ENCODE measurements around the gene NEGR1.

The NEGR1 gene

GRCh38 chr1:71623888-71624287, 658.5 kb downstream of the NEGR1 start:
- Mint-ChIP-seq H3K4me1 (ENCODE audit: low read depth) (no peaks in the 10 kb centered on the region), H3K4me3 (no peak overlapping the region), H3K9me3 (peaks cover 5% of the 10 kb centered on the region), H3K27ac (no peak overlapping the region), H3K36me3 (ENCODE audit: low read depth) (no peaks in the 10 kb centered on the region), H3K27me3 (no peaks in the 10 kb centered on the region)

- Mint-ChIP-seq H3K27me3 (no peaks in the 10 kb centered on the region), H3K4me3 (no peak overlapping the region), H3K4me1 (ENCODE audit: low read depth) (no peaks in the 10 kb centered on the region), H3K36me3 (ENCODE audit: low read depth) (no peaks in the 10 kb centered on the region), H3K9me3 (no peaks in the 10 kb centered on the region), H3K27ac (no peak overlapping the region)
These were observed 660.6 kb downstream of the NEGR1 start for GRCh38 chr1:71621785-71622184.

DNA sequence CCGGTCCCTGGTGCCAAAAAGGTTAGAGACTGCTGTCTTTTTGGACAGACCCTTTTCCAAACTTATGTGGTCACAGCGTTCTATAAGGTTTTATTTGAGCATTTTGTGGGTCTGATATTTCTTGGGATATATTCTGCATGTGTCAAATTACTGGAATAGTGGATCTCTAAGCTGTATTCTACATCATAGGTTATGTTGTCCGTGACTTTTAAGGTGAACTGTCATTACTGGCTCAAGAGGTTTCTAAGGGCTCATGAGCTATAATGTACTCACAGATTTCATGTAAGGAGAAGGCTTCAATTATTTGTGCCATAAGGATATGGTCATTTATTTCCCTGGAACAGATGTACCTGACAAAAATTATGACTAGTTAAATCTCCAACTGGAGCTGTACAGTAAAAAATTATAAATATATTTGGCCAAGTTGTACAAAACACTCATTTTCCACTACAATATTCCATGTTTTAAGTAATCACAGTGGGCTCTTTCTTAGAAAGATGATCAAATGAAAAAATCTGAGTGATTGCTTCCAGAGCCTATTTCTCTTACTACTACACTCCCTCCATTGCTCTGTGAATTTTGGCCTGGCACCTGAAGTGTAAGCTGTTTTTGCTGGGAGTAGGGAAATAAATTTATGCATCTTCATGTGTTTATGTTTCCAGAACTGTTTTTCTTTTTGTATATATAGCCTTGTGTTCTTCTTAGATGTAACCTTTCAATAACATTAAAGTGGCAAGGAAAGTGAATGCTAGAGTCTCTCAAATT, 663.4 kb downstream of the NEGR1 start:
- H3K4me1 Mint-ChIP-seq (ENCODE audit: low read depth): no peaks in the 10 kb centered on the region
- H3K27me3 Mint-ChIP-seq: no peaks in the 10 kb centered on the region
- H3K4me3 Mint-ChIP-seq: no peak overlapping the region
- no peak overlapping the region for H3K27ac Mint-ChIP-seq
- no peaks in the 10 kb centered on the region for H3K9me3 Mint-ChIP-seq
- H3K36me3 Mint-ChIP-seq (ENCODE audit: low read depth): no peaks in the 10 kb centered on the region

DNA sequence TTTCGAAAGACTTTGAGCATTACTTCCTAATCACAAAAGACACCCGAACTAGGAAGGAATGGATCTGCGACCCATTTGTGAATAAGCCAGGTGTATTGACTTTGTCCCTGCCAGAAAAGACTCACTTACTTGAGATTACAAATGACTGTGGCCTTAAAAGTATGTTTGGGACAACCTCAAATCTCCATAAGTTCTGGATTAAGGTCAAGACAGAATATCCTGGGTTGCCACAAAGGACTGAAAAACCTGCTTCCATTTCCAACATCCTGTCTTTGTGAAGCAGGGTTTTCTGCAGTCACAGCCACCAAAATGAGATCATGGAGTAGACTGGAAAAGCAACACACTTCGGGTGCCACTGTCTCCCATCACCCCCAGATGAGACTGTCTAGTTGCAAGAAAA, 664.1 kb downstream of the NEGR1 start:
- Mint-ChIP-seq H3K4me1 (ENCODE audit: low read depth) (no peaks in the 10 kb centered on the region), H3K27ac (no peak overlapping the region), H3K4me3 (no peak overlapping the region), H3K36me3 (ENCODE audit: low read depth) (no peaks in the 10 kb centered on the region), H3K27me3 (no peaks in the 10 kb centered on the region), H3K9me3 (no peaks in the 10 kb centered on the region)

DNA sequence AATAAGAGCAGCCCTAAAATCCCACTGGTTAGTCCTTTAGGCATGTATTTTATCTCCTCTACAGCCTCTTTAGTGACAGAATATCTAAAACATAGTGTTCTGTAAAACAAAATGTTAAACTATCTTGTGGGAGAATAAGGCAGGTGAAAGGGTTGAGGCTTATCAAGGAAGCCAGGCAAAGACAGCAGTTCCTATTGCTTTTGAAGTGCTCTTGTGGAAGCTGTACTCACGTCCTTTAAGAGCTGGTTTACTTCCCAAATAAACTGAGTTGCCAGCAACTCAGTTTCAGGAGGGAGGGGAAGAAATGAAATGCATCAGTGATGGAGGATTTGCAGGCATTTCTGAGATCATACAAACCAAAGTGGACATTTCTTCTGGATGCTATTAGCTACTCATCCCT, 671.9 kb downstream of the NEGR1 start:
- Mint-ChIP-seq H3K4me1 (ENCODE audit: low read depth) (no peaks in the 10 kb centered on the region), H3K36me3 (ENCODE audit: low read depth) (no peaks in the 10 kb centered on the region), H3K9me3 (no peaks in the 10 kb centered on the region), H3K27me3 (no peaks in the 10 kb centered on the region), H3K27ac (no peak overlapping the region), H3K4me3 (no peak overlapping the region)

- no peaks in the 10 kb centered on the region for H3K4me1 Mint-ChIP-seq (ENCODE audit: low read depth)
- H3K27me3 Mint-ChIP-seq: no peaks in the 10 kb centered on the region
- no peak overlapping the region for H3K4me3 Mint-ChIP-seq
- no peak overlapping the region for H3K27ac Mint-ChIP-seq
- H3K36me3 Mint-ChIP-seq (ENCODE audit: low read depth): no peaks in the 10 kb centered on the region
- H3K9me3 Mint-ChIP-seq: peaks cover 8% of the 10 kb centered on the region
These were observed 679.1 kb downstream of the NEGR1 start for GRCh38 chr1:71603044-71603776.

DNA sequence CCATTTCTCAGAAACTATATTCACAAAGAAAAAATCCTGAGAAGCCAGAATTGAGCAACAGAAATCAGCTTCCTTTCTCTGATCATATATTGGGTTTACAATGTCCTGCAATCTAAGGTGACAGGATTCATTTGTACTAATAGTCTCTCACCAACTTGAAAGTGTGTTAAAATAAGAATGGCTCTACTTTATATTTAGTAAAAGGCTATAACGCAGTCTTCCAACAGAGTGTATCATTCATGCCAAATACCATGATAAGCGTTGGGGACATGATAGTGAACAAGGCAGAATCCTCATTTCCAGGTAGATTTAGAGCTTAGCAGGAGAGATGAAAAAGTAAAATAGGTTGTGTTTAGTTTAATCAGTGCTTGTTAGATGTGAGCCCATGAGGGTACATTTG, 682.3 kb downstream of the NEGR1 start:
- no peak overlapping the region for H3K4me3 Mint-ChIP-seq
- no peak overlapping the region for H3K27ac Mint-ChIP-seq
- no peaks in the 10 kb centered on the region for H3K36me3 Mint-ChIP-seq (ENCODE audit: low read depth)
- H3K9me3 Mint-ChIP-seq: peaks cover 8% of the 10 kb centered on the region
- H3K27me3 Mint-ChIP-seq: no peaks in the 10 kb centered on the region
- H3K4me1 Mint-ChIP-seq (ENCODE audit: low read depth): no peaks in the 10 kb centered on the region

DNA sequence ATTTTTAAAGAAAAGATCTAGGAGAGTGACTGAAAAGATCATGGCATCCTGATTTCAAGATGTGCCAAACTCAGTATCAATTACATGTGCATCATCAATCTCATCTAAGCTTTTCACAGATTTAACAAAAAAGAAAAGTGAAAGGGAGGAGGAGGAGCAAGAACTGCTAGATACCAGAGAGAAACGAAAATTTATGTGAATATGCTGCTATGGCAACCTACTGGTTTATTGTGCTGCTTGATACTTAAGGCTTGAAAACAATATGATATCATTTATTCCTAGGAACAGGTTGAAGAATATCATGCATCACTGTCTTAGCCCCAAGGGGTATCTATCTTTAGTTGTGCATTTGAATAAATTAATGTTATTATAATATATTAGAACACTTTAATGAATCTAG, 683.0 kb downstream of the NEGR1 start:
- Mint-ChIP-seq H3K27ac (no peak overlapping the region), H3K4me1 (ENCODE audit: low read depth) (no peaks in the 10 kb centered on the region), H3K4me3 (no peak overlapping the region), H3K36me3 (ENCODE audit: low read depth) (no peaks in the 10 kb centered on the region), H3K27me3 (no peaks in the 10 kb centered on the region), H3K9me3 (peaks cover 8% of the 10 kb centered on the region)

DNA sequence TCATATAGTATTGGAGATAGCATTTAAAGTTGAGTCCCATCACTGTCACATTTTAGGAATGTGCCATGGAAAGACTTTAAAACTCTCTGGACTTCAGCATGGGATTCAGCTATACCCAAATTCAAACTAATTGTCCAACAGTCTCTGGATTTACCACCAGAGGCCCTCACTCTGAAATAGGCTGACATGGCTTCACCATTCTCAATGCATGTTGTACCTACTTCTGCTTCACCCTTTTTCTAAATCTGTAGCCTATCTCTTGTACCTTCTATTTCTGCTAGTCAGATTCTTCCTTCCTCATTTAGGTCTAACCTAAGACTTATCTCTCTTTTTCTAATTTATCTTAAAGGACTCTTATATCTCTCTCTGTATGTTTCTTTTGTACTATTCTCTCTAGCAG, 688.8 kb downstream of the NEGR1 start:
- H3K9me3 Mint-ChIP-seq: no peaks in the 10 kb centered on the region

GRCh38 chr1:71592646-71593274, 689.6 kb downstream of the NEGR1 start:
- Mint-ChIP-seq H3K27me3 (no peaks in the 10 kb centered on the region), H3K4me1 (ENCODE audit: low read depth) (no peaks in the 10 kb centered on the region), H3K36me3 (ENCODE audit: low read depth) (no peaks in the 10 kb centered on the region), H3K9me3 (no peaks in the 10 kb centered on the region), H3K4me3 (no peak overlapping the region), H3K27ac (no peak overlapping the region)

More for the DNA sequence above, 688.8 kb downstream of the NEGR1 start:
- Mint-ChIP-seq H3K27ac (no peak overlapping the region), H3K36me3 (ENCODE audit: low read depth) (no peaks in the 10 kb centered on the region), H3K27me3 (no peaks in the 10 kb centered on the region), H3K4me1 (ENCODE audit: low read depth) (no peaks in the 10 kb centered on the region), H3K4me3 (no peak overlapping the region)

- H3K4me1 Mint-ChIP-seq (ENCODE audit: low read depth): no peaks in the 10 kb centered on the region
- H3K36me3 Mint-ChIP-seq (ENCODE audit: low read depth): no peaks in the 10 kb centered on the region
- H3K27ac Mint-ChIP-seq: no peak overlapping the region
- H3K27me3 Mint-ChIP-seq: no peaks in the 10 kb centered on the region
- H3K9me3 Mint-ChIP-seq: no peaks in the 10 kb centered on the region
- no peak overlapping the region for H3K4me3 Mint-ChIP-seq
These were observed 693.3 kb downstream of the NEGR1 start for GRCh38 chr1:71589005-71589404.

GRCh38 chr1:71587961-71588360, 694.4 kb downstream of the NEGR1 start:
- H3K4me3 Mint-ChIP-seq: no peak overlapping the region
- H3K36me3 Mint-ChIP-seq (ENCODE audit: low read depth): no peaks in the 10 kb centered on the region

GRCh38 chr1:71586030-71586429, 696.3 kb downstream of the NEGR1 start:
- Mint-ChIP-seq H3K27me3 (no peaks in the 10 kb centered on the region), H3K4me3 (no peak overlapping the region), H3K27ac (no peak overlapping the region), H3K36me3 (ENCODE audit: low read depth) (no peaks in the 10 kb centered on the region), H3K9me3 (no peaks in the 10 kb centered on the region), H3K4me1 (ENCODE audit: low read depth) (no peaks in the 10 kb centered on the region)

More at GRCh38 chr1:71587961-71588360, 694.4 kb downstream of the NEGR1 start:
- H3K9me3 Mint-ChIP-seq: no peaks in the 10 kb centered on the region
- H3K27ac Mint-ChIP-seq: no peak overlapping the region
- no peaks in the 10 kb centered on the region for H3K27me3 Mint-ChIP-seq
- no peaks in the 10 kb centered on the region for H3K4me1 Mint-ChIP-seq (ENCODE audit: low read depth)

GRCh38 chr1:71583756-71584155, 698.6 kb downstream of the NEGR1 start:
- H3K9me3 Mint-ChIP-seq: no peaks in the 10 kb centered on the region
- no peak overlapping the region for H3K4me3 Mint-ChIP-seq
- no peaks in the 10 kb centered on the region for H3K4me1 Mint-ChIP-seq (ENCODE audit: low read depth)
- H3K36me3 Mint-ChIP-seq (ENCODE audit: low read depth): no peaks in the 10 kb centered on the region
- no peak overlapping the region for H3K27ac Mint-ChIP-seq
- H3K27me3 Mint-ChIP-seq: no peaks in the 10 kb centered on the region

GRCh38 chr1:71582673-71583072, 699.7 kb downstream of the NEGR1 start:
- Mint-ChIP-seq H3K4me3 (no peak overlapping the region), H3K27ac (no peak overlapping the region), H3K36me3 (ENCODE audit: low read depth) (no peaks in the 10 kb centered on the region), H3K9me3 (no peaks in the 10 kb centered on the region), H3K27me3 (no peaks in the 10 kb centered on the region), H3K4me1 (ENCODE audit: low read depth) (no peaks in the 10 kb centered on the region)
